ENCODE results near the gene SPSB4. TPM values are rescaled to one million over a fixed set of nuclear protein-coding genes. Genes with fewer than 3 reads are reported as not detected.

Gene SPSB4
- total and polyA plus RNA-seq, 2 donors (not counting 3 experiments of a cell fraction or from before 2014, with no cell fraction given), result 0.06 to 0.22 TPM

DNA sequence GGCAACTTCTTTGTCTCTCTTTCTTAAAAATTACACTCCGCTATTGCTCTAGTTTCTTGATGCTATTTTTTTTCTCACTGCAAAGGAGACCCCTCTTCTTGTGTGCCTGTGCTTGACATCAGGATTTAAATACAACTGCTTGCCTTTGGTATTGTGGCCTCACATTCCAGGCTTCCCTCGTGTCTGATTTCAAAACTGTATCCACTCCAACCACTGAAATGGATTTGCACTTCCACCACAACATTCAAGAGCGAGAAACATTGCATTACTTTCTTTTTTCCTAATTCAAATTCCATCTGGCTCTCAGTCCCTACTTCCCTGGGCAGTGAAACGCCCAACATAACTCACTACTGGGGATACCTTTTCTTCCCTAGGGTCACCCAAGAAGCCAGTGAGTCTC lies 130.0 kb downstream of the SPSB4 start:
- no peak overlapping the region for H2AFZ ChIP-seq (ENCODE audit: low read depth, low read length)
- dilution Hi-C loops (cut with MboI; ENCODE audit: extremely low pct_ligation_motif_present, low sequenced_read_pairs), result no loop called here
- intact Hi-C loops (cut with micrococcal nuclease), result no loop called here
- no peaks in the 10 kb centered on the region for H3K9me3 ChIP-seq (replicated peaks; ENCODE audit: control insufficient read depth, insufficient read depth, low read length)
- H3K4me2 ChIP-seq (ENCODE audit: insufficient read depth, low read length), result no peak overlapping the region
- TF ChIP-seq GATA2 (IDR thresholded peaks at IDR 0.05; ENCODE audit: insufficient read depth, insufficient read length, low read depth, low read length), result no peak
- no peak for TF ChIP-seq POLR2AphosphoS5 (IDR thresholded peaks at IDR 0.05; ENCODE audit: insufficient read depth, low read depth, low read length)
- TF ChIP-seq, protein P1, sequence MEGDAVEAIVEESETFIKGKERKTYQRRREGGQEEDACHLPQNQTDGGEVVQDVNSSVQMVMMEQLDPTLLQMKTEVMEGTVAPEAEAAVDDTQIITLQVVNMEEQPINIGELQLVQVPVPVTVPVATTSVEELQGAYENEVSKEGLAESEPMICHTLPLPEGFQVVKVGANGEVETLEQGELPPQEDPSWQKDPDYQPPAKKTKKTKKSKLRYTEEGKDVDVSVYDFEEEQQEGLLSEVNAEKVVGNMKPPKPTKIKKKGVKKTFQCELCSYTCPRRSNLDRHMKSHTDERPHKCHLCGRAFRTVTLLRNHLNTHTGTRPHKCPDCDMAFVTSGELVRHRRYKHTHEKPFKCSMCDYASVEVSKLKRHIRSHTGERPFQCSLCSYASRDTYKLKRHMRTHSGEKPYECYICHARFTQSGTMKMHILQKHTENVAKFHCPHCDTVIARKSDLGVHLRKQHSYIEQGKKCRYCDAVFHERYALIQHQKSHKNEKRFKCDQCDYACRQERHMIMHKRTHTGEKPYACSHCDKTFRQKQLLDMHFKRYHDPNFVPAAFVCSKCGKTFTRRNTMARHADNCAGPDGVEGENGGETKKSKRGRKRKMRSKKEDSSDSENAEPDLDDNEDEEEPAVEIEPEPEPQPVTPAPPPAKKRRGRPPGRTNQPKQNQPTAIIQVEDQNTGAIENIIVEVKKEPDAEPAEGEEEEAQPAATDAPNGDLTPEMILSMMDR (IDR thresholded peaks at IDR 0.05; ENCODE audit: extremely low read depth in 1 of 2, insufficient read depth in 1 of 2, low read depth in 1 of 2, low read length in 2 of 2), result no peak
- no peak for TF ChIP-seq MYC (IDR thresholded peaks at IDR 0.05; ENCODE audit: low read depth, low read length)
- no peak for TF ChIP-seq EZH2 (IDR thresholded peaks at IDR 0.05; ENCODE audit: borderline replicate concordance, low read depth, low read length, severe bottlenecking)
- TF ChIP-seq JUN (IDR thresholded peaks at IDR 0.05; ENCODE audit: borderline replicate concordance, insufficient read depth, insufficient read length, low read depth), result no peak
- TF ChIP-seq POLR2A (IDR thresholded peaks at IDR 0.05; ENCODE audit: low read depth, low read length), result no peak
- TF ChIP-seq FOS (IDR thresholded peaks at IDR 0.05; ENCODE audit: borderline replicate concordance, insufficient read depth, low read length), result no peak
- TF ChIP-seq, protein P2, sequence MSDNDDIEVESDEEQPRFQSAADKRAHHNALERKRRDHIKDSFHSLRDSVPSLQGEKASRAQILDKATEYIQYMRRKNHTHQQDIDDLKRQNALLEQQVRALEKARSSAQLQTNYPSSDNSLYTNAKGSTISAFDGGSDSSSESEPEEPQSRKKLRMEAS (IDR thresholded peaks at IDR 0.05; ENCODE audit: insufficient read depth, insufficient read length), result no peak
- no peaks in the 10 kb centered on the region for H3K9me1 ChIP-seq (replicated peaks; ENCODE audit: control insufficient read depth, extremely low read depth, insufficient read depth, low read length)
- no peaks in the 10 kb centered on the region for H3K36me3 ChIP-seq (ENCODE audit: control insufficient read depth in 2 of 2, extremely low read depth in 1 of 2, insufficient read depth in 2 of 2, low read length in 2 of 2)
- H3K4me1 ChIP-seq (ENCODE audit: control insufficient read depth, extremely low read depth, insufficient read depth, low read length), result no peaks in the 10 kb centered on the region
- ChIA-PET POLR2A (no interaction called here), CTCF (no interaction called here)
- BruUV-seq (replicated peaks), result no TSS peak
- FAIRE-seq, result no peak
- H3K27me3 ChIP-seq (ENCODE audit: control insufficient read depth in 2 of 2, insufficient read depth in 2 of 2, low read length in 2 of 2), result no peaks in the 10 kb centered on the region
- no peak overlapping the region for H3K27ac ChIP-seq (ENCODE audit: insufficient read depth, low read depth, low read length)
- no peaks in the 10 kb centered on the region for H4K20me1 ChIP-seq (replicated peaks; ENCODE audit: control insufficient read depth, extremely low read depth, insufficient read depth, low read length)
- no peak overlapping the region for H3K9ac ChIP-seq (replicated peaks; ENCODE audit: extremely low read depth, insufficient read depth, low read length)
- no peak for DNase-seq (ENCODE audit: low read depth, low spot score)
- H3K4me3 ChIP-seq (replicated peaks in 1 of 3; ENCODE audit: insufficient read depth in 1 of 3, low read depth in 1 of 3, low read length in 3 of 3), result no peak overlapping the region
- H3K79me2 ChIP-seq (ENCODE audit: control insufficient read depth, insufficient read depth, low read length), result no peaks in the 10 kb centered on the region
